HG03457 (cell line): Measurements from ENCODE around the gene TLR7.

Experiments
- ATAC-seq: cut with Tn5 transposase; IDR thresholded peaks from one replicate; pipeline ENCODE4 v1.9.1; 2021; ENCODE audit warnings: moderate number of reproducible peaks; ENCODE audit not compliant: unreplicated experiment

TLR7 gene

GRCh38 chrX:12922599-12922919 lies 55.7 kb downstream of the TLR7 start:
- ATAC-seq: no peak

DNA sequence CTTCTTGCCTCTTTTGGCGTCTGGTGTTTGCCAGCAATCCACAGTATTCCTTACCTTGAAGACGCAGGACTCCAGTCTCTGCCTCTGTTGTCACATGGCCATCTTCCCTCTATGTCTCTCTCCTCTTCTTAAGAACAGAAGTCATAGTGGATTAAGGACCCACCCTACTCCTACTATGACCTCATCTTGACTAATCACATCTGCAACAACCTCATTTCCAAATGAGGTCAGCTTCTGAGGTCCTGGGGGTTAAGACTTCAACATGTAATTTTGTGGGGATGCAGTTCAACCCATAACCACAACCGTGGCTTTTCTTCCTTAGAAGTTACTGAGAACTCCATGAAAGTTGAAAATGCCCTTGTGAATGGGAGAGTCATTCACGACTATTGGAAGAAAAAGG lies 62.8 kb downstream of the TLR7 start:
- ATAC-seq: no peak

DNA sequence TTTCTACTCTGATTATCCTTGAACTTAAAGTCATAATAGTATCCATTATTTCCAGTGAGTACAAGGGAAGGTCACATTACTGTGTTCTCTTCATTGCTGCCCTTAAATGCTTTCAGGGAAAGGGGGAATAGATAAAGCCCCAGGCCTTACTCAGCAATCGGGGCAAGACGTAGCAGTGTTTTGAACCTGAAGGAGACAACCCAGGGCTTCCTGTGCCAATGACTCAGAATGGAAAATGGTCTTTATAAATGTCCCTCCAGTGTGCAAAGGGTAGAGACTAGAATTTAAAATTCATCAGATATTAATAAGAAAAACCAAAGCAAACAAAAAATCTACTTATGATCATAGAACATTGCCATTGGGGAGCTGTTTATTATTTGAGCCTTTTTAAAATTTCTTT lies 63.3 kb downstream of the TLR7 start:
- ATAC-seq: no peak

DNA sequence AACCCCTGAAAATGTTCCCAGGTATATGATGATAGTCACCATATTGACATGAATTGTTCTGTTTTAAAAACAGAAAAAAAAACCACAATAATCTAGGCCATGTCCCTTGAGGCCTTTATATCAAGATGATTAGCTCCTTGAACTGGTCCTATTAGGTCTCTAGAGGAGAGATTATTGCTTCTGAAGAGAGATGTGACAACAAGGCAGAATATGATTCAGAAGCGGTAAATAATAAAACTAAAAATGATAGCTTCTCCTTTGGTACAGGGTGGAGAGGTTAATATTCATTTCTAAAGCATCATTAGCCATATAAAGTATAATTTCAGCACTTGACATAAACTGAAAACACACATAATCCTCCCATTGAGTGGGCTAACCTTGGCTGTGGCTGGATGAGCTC lies 65.4 kb downstream of the TLR7 start:
- no peak for ATAC-seq

DNA sequence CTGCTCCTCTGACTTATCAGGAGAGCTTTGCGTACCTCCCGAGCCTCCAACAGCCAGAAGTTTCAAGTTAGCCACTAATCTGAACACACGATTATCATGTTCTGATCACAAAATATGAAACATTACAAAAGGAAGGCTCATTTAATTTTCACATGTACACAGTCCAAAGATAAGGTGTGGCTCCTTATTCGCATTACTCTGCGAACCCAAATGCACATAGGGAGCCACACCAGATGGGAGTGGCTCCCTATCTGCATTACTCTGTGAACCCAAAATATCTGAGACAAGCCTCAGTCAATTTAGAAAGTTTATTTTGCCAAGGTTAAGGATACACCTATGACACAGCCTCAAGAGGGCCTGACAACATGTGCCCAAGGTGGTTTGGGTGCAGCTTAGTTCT lies 68.0 kb downstream of the TLR7 start:
- ATAC-seq: no peak

- ATAC-seq: no peak
Measured at GRCh38 chrX:12936947-12937346, 70.1 kb downstream of the TLR7 start.
